Sigmoid colon (tissue), 4 donors: ENCODE measurements around the gene NCOA7.
A peak's percentile ranks its signal among the peaks of the same experiment; 100 is the strongest.

Source experiments
- CTCF ChIP-seq, 4 experiments: fragments of 450-650 bp in 3 of 4; fragments of 200-600 bp in 1 of 4; IDR thresholded peaks; one replicate each; pipeline ENCODE4 v1.5.1; 2016 to 2019; ENCODE audit warnings: antibody characterized with exemption in 4 of 4, mild to moderate bottlenecking in 3 of 4, moderate library complexity in 2 of 4
- EP300 ChIP-seq, 4 donors: sonication (generic); formaldehyde crosslinking; IDR thresholded peaks; one replicate each; pipeline ENCODE4 v1.6.1; 2017; ENCODE audit warnings: antibody characterized with exemption in 4 of 4
- POLR2A ChIP-seq, 2 donors: fragments of 450-650 bp; IDR thresholded peaks; one replicate each; pipeline ENCODE4 v1.6.1; 2016; ENCODE audit warnings: antibody characterized with exemption in 2 of 2, mild to moderate bottlenecking in 2 of 2, moderate library complexity in 2 of 2
- POLR2AphosphoS5 ChIP-seq, 4 donors: sonication (generic); formaldehyde crosslinking; IDR thresholded peaks; one replicate each; pipeline ENCODE4 v1.6.1; 2017; ENCODE audit warnings: antibody characterized with exemption in 4 of 4

DNA sequence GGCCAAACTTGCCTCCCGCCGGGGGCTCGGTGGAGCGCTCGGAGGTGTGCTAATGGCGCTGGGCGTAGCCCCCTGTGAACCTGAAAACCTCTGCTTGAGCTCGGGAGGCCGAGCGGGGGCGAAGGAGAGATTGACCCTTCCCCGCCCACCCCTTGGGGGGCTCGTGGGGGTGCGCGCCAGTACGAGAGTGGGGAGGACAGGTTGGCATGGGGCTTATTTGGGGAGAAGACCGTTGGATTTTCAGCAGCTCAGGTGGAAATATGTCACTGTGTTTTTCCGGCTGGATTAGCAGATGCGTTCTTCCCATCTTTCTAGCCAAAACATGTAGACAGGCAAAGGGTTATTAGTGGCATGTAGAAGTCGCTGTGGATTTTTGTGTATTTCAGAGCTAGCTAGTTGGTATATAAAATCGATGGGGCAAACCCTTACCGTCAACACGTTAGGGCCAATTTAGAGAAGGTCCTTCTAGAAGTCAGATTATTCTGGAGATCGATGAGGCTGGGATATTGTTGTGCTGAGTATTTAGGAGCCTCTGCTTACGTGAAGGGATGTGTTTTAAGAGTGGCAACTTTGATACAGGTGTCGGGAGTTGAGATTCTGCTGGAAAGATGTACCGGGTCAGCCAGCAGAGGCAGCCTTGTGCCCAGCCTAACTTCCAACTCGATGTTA lies 525 bp downstream of the NCOA7 start:
- peak in 3 of 4 experiments; percentile 29 to 47 (median 36) for TF ChIP-seq CTCF (IDR thresholded peaks at IDR 0.05)
- peak in 1 of 4 donors; percentile 47 for TF ChIP-seq POLR2AphosphoS5 (IDR thresholded peaks at IDR 0.05)
- no peak for TF ChIP-seq EP300 (IDR thresholded peaks at IDR 0.05)
- TF ChIP-seq POLR2A (IDR thresholded peaks at IDR 0.05), result no peak
